Pulmonary artery endothelial cell (primary cell): ENCODE measurements around the gene PXYLP1. TPM values are rescaled to one million over a fixed set of nuclear protein-coding genes. Genes with fewer than 3 reads are reported as not detected.

Source experiments
- DNase-seq: peaks from one replicate; pipeline ENCODE4 v3.0.0-alpha.2; 2011; ENCODE audit warnings: low read depth, low spot score
- total RNA-seq: library from RNA; depleted of rRNA; stranded (reverse); fragments of >200 nt; gene quantifications from 2 replicates; pipeline ENCODE4 v1.2.3, GENCODE V29; 2014

The PXYLP1 gene
- total RNA-seq, 1 donor from 2014 or later, result 2.1 TPM

- DNase-seq, result no peak
Observed at GRCh38 chr3:141323936-141324704, 92.5 kb downstream of the PXYLP1 start.

- DNase-seq, result no peak
Observed at GRCh38 chr3:141326123-141326522, 94.5 kb downstream of the PXYLP1 start.

- DNase-seq, result no peak
Observed at GRCh38 chr3:141326626-141327025, 95.0 kb downstream of the PXYLP1 start.

DNA sequence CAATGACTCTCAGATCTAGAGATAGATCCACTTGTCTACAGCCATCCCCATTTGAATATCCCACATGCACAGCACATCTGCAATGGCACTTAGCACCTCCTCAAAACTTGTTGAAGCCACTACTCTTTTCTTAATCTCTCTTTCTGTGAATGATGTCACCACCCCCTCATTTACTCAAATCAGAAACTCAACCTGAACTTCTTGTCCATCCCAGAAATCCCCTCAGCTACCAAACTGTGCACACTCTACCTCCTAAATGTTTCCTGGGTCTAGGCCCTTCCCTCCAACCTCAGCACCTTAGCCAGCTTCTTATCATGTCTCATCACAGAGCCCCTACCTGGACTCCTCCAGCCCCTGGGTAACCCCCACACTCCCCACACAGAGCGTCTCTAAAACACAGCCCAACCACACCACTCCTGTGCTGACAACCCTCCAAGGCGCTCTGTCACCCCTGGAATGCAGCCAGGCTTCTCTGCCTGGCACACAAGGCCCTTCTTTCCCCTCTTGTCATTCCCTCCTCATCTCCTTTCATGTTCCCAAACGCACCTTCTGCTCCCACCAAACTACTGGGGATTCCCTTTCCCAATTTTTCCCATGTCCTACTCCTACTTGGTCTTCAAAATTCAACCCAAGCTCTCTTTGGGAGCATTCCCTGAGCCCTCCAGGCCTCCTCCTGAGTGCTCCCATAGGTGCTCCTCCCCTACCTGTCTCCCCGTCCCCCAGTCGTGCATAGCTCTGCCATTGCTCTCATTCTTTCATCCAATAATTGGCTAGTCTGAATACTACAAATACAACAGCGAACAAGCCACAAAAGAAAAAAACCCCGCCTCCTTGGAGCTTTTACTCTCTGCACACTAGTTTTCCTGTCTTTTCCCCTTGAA lies 96.9 kb downstream of the PXYLP1 start:
- DNase-seq, result no peak

DNA sequence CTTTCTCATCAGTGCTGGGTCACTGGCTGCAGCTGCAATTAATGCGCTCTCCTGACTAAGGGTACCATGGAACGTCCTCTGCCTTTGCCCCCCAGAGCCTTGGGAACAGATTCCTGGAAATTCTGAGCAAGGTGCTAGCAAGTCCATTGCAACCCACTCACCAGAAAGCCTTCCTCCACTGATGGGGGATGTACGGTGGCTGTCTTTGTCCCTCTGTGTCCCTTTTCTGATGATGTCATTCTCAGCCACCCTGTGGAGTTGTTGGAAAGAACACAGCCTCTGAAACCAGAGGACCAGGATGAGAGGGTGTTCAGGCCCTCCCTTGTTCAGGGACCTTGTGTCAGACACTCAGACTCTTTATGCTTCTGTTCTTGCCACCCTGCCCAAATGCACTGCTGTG lies 98.6 kb downstream of the PXYLP1 start:
- no peak for DNase-seq

DNA sequence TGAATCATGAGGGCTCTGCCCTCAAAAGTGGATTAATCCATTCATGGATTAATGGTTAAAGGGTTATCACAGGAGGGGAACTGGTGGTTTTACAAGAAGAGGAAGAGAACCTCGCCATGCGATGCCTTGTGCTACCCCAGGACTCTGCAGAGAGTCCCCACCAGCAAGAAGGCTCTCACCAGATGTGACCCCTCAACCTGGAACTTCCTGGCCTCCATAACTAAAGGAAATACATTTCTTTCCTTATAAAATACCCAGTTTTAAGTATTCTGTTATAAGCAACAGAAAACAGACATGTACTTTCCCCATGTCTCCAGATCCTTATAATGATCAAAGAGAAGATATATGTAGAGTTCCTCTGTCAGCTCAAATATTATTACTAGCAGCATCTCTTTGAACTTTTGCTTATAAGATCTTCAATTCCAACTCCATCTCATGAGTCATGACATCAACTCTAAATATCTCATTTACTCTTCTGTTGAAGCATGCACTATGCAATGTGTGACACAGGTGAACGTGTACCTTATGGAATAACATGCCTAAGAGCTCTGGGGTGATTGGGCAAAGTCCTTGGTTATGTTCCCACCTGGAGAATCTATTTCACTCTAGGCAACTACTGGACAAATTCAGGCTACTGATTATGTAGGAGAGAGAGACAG lies 99.2 kb downstream of the PXYLP1 start:
- no peak for DNase-seq

GRCh38 chr3:141331377-141332318 lies 100.0 kb downstream of the PXYLP1 start:
- DNase-seq, result peak; percentile 80

GRCh38 chr3:141332416-141332815 lies 100.8 kb downstream of the PXYLP1 start:
- DNase-seq, result no peak

DNA sequence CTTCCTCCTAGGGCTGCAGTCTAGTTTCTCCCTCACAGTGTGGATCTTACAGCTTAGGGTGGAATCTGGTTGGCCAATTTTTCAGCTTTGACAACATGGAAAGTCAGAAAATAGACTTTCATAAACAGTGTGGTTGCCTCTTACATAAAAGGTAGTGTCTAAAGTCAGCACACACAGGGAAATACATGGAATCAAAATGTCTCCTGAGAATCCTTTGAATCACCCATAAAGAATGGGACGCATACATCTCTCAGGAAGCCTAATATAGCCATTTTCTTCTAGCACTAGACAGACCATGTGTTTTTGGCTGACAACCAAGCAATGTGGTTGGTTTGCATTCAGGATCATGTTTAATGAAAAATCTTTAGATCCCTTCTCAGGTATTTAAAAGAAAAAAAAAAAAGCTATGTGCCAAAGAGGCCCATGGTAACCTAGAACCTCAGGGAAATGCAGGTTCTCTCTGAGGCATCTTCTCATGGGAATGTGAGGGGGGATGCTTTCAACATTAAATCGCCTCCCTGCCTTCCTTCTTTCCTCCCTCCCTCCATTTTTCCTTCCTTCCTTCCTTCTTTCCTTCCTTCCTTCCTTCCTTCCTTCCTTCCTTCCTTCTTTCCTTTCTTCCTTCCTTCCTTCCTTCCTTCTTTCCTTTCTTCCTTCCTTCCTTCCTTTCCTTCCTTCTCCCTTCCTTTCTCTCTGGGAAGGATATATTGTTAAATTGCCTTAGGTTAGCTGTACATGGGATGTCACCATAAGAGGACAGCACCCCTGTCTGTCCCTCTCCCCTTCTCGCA lies 102.4 kb downstream of the PXYLP1 start:
- no peak for DNase-seq

GRCh38 chr3:141334627-141335250 lies 103.1 kb downstream of the PXYLP1 start:
- no peak for DNase-seq

DNA sequence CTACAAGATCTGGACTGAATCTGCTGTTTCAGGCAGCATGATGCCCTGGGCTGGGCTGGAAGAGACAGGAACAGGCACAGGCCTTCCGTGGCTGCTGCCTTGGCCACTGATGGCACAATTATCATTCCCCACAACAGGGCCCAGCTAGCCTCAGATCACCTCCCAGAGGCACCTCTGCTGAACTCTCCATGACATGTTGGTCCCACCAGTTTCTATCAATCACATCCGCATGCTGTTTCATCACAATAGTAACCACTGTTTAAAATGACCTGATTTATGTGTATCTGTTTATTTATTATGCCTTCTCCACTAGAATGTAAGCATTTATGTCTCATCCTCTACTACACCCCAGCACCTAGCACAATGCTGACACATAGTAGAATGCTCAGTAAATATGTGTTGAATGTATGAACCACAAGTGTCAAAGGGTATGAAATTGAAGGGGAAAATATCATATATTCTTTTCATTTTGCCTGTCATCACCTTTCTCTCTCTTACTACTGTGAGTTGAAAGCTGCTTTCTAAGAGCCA lies 104.0 kb downstream of the PXYLP1 start:
- no peak for DNase-seq

- DNase-seq, result no peak
Observed at GRCh38 chr3:141336672-141337522, 105.3 kb downstream of the PXYLP1 start.

DNA sequence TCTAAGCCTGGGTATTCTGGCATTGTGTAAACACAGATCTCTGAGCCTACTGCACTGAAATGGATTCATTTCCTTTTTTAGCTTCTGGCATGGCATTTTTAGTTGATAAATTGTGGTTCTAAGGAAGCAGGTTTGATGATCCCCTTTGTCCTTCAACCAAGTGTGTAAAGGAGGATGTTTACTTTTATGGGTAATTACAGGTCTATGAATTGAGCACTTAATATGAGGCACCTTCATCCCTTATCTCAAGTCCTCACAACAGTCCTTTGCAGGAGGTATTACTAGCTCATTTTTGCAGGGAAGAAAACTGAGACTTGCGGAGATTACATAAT lies 105.9 kb downstream of the PXYLP1 start:
- DNase-seq, result no peak

DNA sequence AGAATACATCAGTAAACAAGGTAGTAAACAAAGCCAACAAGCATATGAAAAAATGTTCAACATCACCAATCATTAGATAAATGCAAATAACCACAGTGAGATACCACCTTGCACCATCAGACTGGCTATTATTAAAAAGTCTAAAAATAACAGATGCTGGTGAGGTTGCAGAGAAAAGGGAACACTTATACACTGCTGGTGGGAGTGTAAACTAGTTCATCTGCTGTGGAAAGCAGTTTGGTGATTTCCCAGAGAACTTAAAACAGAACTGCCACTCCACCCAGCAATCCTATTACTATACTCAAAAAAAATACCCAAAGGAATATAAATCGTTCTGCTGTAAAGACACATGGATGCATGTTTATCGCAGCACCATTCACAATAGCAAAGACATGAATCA lies 106.4 kb downstream of the PXYLP1 start:
- no peak for DNase-seq

DNA sequence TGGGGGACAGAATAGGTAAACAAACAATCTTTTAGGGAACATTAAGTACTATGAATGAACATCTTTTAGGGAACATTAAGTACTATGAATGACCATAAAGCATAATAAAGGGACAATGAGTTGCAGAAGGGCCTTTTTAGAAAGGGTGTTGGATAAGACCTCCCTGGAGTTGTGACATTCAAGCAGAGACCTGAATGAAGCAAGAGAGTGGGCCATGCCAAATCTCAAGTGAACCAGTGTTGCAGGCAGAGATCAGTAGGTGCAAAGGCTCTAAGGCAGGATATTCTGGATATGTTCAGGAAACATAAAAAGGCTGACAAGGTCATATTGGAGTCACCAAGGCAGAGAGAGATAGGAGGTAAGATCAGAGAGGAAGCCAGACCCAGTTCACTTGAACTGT lies 107.3 kb downstream of the PXYLP1 start:
- no peak for DNase-seq

DNA sequence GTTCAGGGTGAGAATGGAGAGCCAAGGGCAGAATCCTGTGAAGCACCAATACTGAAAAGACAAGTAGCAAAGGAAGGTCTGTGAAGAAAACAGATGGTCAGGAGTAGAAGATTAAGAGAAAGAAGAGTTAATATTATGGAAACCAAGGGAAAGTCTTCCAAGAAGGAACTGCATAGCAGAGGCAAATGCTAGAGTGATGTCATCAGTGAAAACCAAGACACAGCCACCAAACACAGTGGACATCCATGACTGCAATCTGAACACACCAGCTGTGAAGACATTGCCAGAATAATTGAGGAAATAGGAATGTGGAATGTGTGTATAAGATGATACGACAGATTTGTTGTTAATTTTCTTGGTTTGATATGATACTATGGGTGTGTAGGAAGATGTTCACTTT lies 109.9 kb downstream of the PXYLP1 start:
- no peak for DNase-seq

DNA sequence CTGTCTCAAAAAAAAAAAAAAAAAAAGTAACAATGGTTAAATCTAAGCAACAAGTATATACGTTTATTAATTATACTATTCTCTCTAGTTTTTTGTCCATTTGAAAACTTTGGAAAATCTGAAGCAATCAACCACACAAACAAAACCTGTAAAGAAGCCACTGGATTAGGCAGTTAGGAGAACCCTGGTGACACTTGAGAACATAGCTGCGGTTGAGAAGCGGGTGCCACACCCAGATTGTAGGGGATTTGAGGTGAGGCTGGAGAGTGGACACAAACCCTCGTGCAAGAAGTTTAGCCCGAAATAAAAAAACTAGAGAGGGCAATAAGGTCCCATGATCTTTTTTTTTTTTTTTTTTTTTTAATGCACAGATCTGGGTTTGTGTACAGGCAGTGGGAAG lies 110.8 kb downstream of the PXYLP1 start:
- DNase-seq, result no peak

GRCh38 chr3:141343077-141343476 lies 111.5 kb downstream of the PXYLP1 start:
- no peak for DNase-seq

GRCh38 chr3:141343865-141344271 lies 112.2 kb downstream of the PXYLP1 start:
- no peak for DNase-seq
